Loucy (cell line): ENCODE results near the gene PBX4.
"Not testable (repeated sequence)": the region's sequence is repeated elsewhere in the genome, so short reads cannot be mapped to it uniquely, and the experiment has no call there.

Source experiments
- H2AFZ ChIP-seq: fragments of 200-600 bp; sonication (generic); 2 replicates; pipeline ENCODE4 v1.6.0; 2016; ENCODE audit warnings: antibody characterized with exemption, mild to moderate bottlenecking, low read length, moderate library complexity
- H3F3A ChIP-seq: fragments of 200-600 bp; 2 replicates; pipeline ENCODE4 v1.6.0; 2016; ENCODE audit warnings: antibody characterized with exemption, low read depth, mild to moderate bottlenecking
- H3K27me3 ChIP-seq: fragments of 200-600 bp; sonication (generic); 2 replicates; pipeline ENCODE4 v1.6.1; 2014; ENCODE audit warnings: low read length, mild to moderate bottlenecking; ENCODE audit not compliant: insufficient read depth, poor library complexity, severe bottlenecking
- H3K36me3 ChIP-seq: fragments of 200-600 bp; sonication (generic); 2 replicates; pipeline ENCODE4 v1.6.1; 2016; ENCODE audit warnings: low read length; ENCODE audit not compliant: insufficient read depth
- H3K4me1 ChIP-seq: fragments of 200-600 bp; sonication (generic); 2 replicates; pipeline ENCODE4 v1.5.1; 2014; ENCODE audit warnings: low read length, mild to moderate bottlenecking; ENCODE audit not compliant: insufficient read depth, poor library complexity, severe bottlenecking
- H3K4me2 ChIP-seq: fragments of 200-600 bp; sonication (generic); 2 replicates; pipeline ENCODE4 v1.6.0; 2014; ENCODE audit warnings: antibody characterized with exemption, low read length, low read depth, mild to moderate bottlenecking; ENCODE audit not compliant: poor library complexity, severe bottlenecking
- H3K4me3 ChIP-seq: fragments of 200-600 bp; sonication (generic); 2 replicates; pipeline ENCODE4 v1.5.1; 2014; ENCODE audit warnings: low read length, mild to moderate bottlenecking, mixed read lengths; ENCODE audit not compliant: poor library complexity, severe bottlenecking
- H3K79me2 ChIP-seq: fragments of 200-600 bp; sonication (generic); 2 replicates; pipeline ENCODE4 v1.6.1; 2014; ENCODE audit warnings: low read length; ENCODE audit not compliant: insufficient read depth
- H3K9ac ChIP-seq: fragments of 200-600 bp; sonication (generic); 2 replicates; pipeline ENCODE4 v1.6.0; 2014; ENCODE audit warnings: mild to moderate bottlenecking, low read depth, low read length, moderate library complexity; ENCODE audit not compliant: poor library complexity, severe bottlenecking
- H3K9me2 ChIP-seq: fragments of 200-600 bp; sonication (generic); replicated peaks from 2 replicates; pipeline ENCODE4 v1.6.1; 2016; ENCODE audit warnings: low read depth, low read length, mixed read lengths
- H3K9me3 ChIP-seq: fragments of 200-600 bp; sonication (generic); 2 replicates; pipeline ENCODE4 v1.6.1; 2014; ENCODE audit warnings: mild to moderate bottlenecking, antibody characterized with exemption, low read length, low read depth; ENCODE audit not compliant: insufficient read depth
- H4K20me1 ChIP-seq: fragments of 200-600 bp; sonication (generic); 2 replicates; pipeline ENCODE4 v1.6.0; 2014; ENCODE audit warnings: antibody characterized with exemption, low read length, mild to moderate bottlenecking; ENCODE audit not compliant: insufficient read depth, poor library complexity, severe bottlenecking
- EZH2phosphoT487 ChIP-seq: fragments of 200-600 bp; IDR thresholded peaks from 2 replicates; pipeline ENCODE4 v1.6.1; 2018; ENCODE audit warnings: antibody characterized with exemption, mild to moderate bottlenecking, moderate library complexity, borderline replicate concordance
- TF ChIP-seq, protein P1 (sequence below): fragments of 200-600 bp; sonication (generic); conservative IDR thresholded peaks from 2 replicates; pipeline ENCODE4 v1.5.1; 2014; ENCODE audit warnings: mild to moderate bottlenecking, antibody characterized with exemption, low read length

Gene PBX4

GRCh38 chr19:19602713-19603324, 15.7 kb downstream of the PBX4 start:
- H4K20me1 ChIP-seq: no peaks in the 10 kb centered on the region
- H3K9me3 ChIP-seq: no peaks in the 10 kb centered on the region
- no peak overlapping the region for H2AFZ ChIP-seq
- TF ChIP-seq EZH2phosphoT487: no peak
- TF ChIP-seq, protein P1, sequence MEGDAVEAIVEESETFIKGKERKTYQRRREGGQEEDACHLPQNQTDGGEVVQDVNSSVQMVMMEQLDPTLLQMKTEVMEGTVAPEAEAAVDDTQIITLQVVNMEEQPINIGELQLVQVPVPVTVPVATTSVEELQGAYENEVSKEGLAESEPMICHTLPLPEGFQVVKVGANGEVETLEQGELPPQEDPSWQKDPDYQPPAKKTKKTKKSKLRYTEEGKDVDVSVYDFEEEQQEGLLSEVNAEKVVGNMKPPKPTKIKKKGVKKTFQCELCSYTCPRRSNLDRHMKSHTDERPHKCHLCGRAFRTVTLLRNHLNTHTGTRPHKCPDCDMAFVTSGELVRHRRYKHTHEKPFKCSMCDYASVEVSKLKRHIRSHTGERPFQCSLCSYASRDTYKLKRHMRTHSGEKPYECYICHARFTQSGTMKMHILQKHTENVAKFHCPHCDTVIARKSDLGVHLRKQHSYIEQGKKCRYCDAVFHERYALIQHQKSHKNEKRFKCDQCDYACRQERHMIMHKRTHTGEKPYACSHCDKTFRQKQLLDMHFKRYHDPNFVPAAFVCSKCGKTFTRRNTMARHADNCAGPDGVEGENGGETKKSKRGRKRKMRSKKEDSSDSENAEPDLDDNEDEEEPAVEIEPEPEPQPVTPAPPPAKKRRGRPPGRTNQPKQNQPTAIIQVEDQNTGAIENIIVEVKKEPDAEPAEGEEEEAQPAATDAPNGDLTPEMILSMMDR: no peak
- H3K9me2 ChIP-seq: no peaks in the 10 kb centered on the region
- no peaks in the 10 kb centered on the region for H3K79me2 ChIP-seq
- H3K4me1 ChIP-seq: peaks cover 4% of the 10 kb centered on the region
- H3K36me3 ChIP-seq: no peaks in the 10 kb centered on the region
- no peaks in the 10 kb centered on the region for H3F3A ChIP-seq
- H3K4me2 ChIP-seq: no peak overlapping the region
- no peaks in the 10 kb centered on the region for H3K27me3 ChIP-seq
- no peak overlapping the region for H3K4me3 ChIP-seq
- no peak overlapping the region for H3K9ac ChIP-seq

GRCh38 chr19:19602136-19602712, 16.3 kb downstream of the PBX4 start:
- Histone ChIP-seq H2AFZ (no peak overlapping the region), H3K9ac (no peak overlapping the region), H3F3A (no peaks in the 10 kb centered on the region), H3K4me1 (peaks cover 4% of the 10 kb centered on the region), H3K27me3 (no peaks in the 10 kb centered on the region), H3K79me2 (no peaks in the 10 kb centered on the region), H3K9me3 (no peaks in the 10 kb centered on the region), H3K36me3 (no peaks in the 10 kb centered on the region), H3K9me2 (no peaks in the 10 kb centered on the region), H3K4me2 (no peak overlapping the region), H4K20me1 (no peaks in the 10 kb centered on the region), H3K4me3 (no peak overlapping the region)
- no peak for TF ChIP-seq EZH2phosphoT487
- TF ChIP-seq, protein P1: no peak

DNA sequence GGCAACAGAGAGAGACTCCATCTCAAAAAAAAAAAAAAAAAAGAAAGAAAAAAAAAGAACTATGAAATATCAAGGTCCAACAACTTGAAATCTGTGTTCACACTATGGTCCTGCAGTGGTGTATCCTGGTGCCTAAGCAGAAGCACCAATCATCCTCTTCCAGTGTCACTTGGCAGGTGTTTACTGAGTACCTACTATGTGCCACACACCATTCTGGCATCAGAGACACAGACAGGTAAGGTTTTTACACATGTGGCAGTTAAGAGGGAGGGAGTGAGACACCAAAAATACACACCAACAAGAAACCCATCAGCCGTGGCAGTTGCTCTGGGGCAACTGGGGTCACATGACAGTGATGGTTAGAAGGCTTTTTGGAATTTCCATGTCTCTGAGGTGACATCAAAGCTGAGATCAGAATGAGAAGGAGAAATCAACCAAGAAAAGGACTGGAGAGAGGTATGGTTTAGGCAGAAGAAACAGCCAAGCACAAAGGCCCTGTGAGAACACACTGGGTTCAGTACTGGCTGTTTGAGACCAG, 17.6 kb downstream of the PBX4 start:
- no peaks in the 10 kb centered on the region for H3K9me2 ChIP-seq
- no peaks in the 10 kb centered on the region for H3F3A ChIP-seq
- TF ChIP-seq, protein P1: no peak
- no peak for TF ChIP-seq EZH2phosphoT487
- no peaks in the 10 kb centered on the region for H3K36me3 ChIP-seq
- no peak overlapping the region for H3K9ac ChIP-seq
- H3K4me3 ChIP-seq: no peak overlapping the region
- H3K79me2 ChIP-seq: no peaks in the 10 kb centered on the region
- H3K4me2 ChIP-seq: no peak overlapping the region
- H4K20me1 ChIP-seq: no peaks in the 10 kb centered on the region
- H3K9me3 ChIP-seq: no peaks in the 10 kb centered on the region
- peaks cover 3% of the 10 kb centered on the region for H3K4me1 ChIP-seq
- no peak overlapping the region for H2AFZ ChIP-seq
- H3K27me3 ChIP-seq: no peaks in the 10 kb centered on the region

DNA sequence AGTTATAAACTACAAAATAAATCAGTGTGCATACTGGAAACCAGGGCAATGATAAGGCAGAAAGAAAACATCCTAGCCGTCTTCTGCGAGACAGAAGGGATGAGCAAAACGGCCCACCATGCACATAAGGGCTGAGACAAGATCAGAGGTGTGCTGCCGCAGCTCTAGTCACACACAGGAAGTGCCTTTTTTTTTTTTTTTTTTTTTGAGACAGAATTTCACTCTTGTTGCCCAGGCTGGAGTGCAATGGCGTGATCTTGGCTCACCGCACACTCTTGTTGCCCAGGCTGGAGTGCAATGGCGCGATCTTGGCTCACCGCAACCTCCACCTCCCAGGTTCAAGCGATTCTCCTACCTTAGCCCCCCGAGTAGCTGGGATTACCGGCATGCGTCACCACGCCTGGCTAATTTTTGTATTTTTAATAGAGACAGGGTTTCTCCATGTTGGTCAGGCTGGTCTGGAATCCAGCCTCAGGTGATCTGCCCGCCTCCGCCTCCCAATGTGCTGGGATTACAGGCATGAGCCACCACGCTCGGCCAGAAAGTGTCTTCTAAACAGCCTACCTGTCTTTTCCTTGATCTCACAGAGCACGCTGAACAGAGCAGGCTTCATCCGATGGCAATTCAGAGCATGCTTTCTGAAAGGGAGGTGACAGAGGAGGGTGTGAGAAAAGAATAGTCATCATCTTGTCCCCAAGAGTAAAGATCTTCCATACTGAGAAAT, 19.6 kb downstream of the PBX4 start:
- H3K9me2 ChIP-seq, H3K79me2 ChIP-seq, H3K4me2 ChIP-seq, H3K27me3 ChIP-seq, H3K9me3 ChIP-seq, H2AFZ ChIP-seq, H4K20me1 ChIP-seq, H3K36me3 ChIP-seq, H3K4me1 ChIP-seq, H3F3A ChIP-seq, H3K4me3 ChIP-seq, H3K9ac ChIP-seq: not testable (repeated sequence)
